Stimulated activated effector memory CD8-positive, alpha-beta T cell treated with anti-CD3 and anti-CD28 coated beads, Interleukin-12 subunit alpha, Interleukin-12 subunit beta, amount 100 ng/mL, for 72 hours (primary cell): ENCODE measurements around the gene SUSD4.

Source experiments
- ATAC-seq: fragments of 150-1000 bp; cut with Tn5 transposase; 2 replicates; pipeline ENCODE4 v1.10.0; 2021
- DNase-seq, 2 donors: peaks; one replicate each; pipeline ENCODE4 v3.0.0; 2021 to 2022; ENCODE audit warnings: low spot score in 2 of 2
- H3K27ac Mint-ChIP-seq: one replicate; pipeline ENCODE4 v1.8.0; 2022; ENCODE audit warnings: mild to moderate bottlenecking, mixed read lengths
- H3K36me3 Mint-ChIP-seq: one replicate; pipeline ENCODE4 v1.8.0; 2022; ENCODE audit warnings: mild to moderate bottlenecking, mixed read lengths
- H3K4me1 Mint-ChIP-seq: one replicate; pipeline ENCODE4 v1.8.0; 2022; ENCODE audit warnings: mixed read lengths
- H3K4me3 Mint-ChIP-seq: one replicate; pipeline ENCODE4 v1.8.0; 2022; ENCODE audit warnings: mild to moderate bottlenecking, mixed read lengths
- H3K9me3 Mint-ChIP-seq: one replicate; pipeline ENCODE4 v1.8.0; 2022; ENCODE audit warnings: mixed read lengths

Gene SUSD4

GRCh38 chr1:223246476-223247112 is 117.4 kb downstream of the SUSD4 start:
- H3K9me3 Mint-ChIP-seq, result no peaks in the 10 kb centered on the region
- ATAC-seq (no peak), DNase-seq (no peak)
- H3K4me1 Mint-ChIP-seq, result peaks cover 35% of the 10 kb centered on the region
- H3K4me3 Mint-ChIP-seq, result no peak overlapping the region
- H3K27ac Mint-ChIP-seq, result no peak overlapping the region
- no peaks in the 10 kb centered on the region for H3K36me3 Mint-ChIP-seq

DNA sequence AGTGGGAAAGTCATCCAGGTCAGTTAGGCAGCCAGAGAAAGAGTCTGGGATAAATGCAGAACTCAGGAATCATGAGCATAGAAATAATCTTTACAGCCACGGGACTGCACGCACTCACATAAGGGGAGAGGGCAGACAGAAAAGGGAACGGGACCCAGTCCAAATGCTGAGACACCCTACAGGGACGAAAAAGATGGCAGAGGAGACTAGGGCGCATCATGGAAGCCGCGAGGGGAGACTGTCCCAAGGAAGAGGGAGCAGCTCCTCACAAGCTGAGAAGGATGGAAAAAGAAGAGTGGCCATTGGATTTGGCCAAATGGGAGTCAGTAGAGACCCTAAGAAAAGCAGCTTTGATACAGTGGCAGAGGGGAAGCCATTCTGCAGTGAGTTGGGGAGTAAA is 118.0 kb downstream of the SUSD4 start:
- Mint-ChIP-seq H3K36me3 (no peaks in the 10 kb centered on the region), H3K4me1 (peaks cover 35% of the 10 kb centered on the region), H3K4me3 (no peak overlapping the region), H3K27ac (no peak overlapping the region), H3K9me3 (no peaks in the 10 kb centered on the region)
- ATAC-seq, result no peak
- no peak for DNase-seq

GRCh38 chr1:223245411-223245810 is 118.6 kb downstream of the SUSD4 start:
- Mint-ChIP-seq H3K4me3 (no peak overlapping the region), H3K27ac (no peak overlapping the region), H3K9me3 (no peaks in the 10 kb centered on the region), H3K4me1 (peaks cover 35% of the 10 kb centered on the region), H3K36me3 (no peaks in the 10 kb centered on the region)
- ATAC-seq (no peak), DNase-seq (no peak)

DNA sequence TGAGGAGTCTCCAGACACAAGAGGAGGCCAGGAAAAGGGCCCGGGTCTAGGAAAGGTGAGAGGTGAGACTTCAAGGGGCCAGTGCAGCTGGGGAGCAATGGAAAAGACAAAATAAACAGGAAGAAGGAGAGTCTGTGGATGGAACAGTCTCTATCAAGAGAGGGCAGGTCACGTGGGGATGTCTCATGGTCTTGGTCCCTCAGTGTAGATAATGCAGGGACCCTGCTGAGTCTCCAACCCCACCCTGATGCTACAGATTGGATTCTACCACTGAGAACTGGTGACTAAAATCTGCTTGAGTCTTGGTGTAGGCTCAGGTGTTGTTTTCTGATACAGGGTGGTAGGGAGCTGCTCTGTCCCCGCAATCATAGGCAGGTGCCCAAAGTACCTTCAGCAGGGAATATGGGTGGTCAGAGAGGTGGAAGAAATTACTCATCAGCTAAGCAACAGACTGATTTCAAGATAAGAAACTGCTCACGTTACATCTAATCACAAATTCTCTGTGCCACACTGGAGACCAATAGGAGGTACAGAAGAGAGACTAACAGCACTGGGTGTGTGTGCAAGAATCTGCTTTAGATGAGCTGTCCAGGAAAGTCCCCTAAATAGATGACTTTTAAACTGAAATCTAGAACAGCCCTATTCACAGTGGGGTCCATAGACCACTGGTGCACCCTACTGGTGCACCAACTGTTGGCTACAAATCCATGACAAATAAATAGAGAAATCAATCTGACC is 119.4 kb downstream of the SUSD4 start:
- H3K4me1 Mint-ChIP-seq, result peaks cover 35% of the 10 kb centered on the region
- ATAC-seq (peak; percentile 92), DNase-seq (no peak)
- no peaks in the 10 kb centered on the region for H3K9me3 Mint-ChIP-seq
- no peak overlapping the region for H3K4me3 Mint-ChIP-seq
- no peak overlapping the region for H3K27ac Mint-ChIP-seq
- no peaks in the 10 kb centered on the region for H3K36me3 Mint-ChIP-seq

DNA sequence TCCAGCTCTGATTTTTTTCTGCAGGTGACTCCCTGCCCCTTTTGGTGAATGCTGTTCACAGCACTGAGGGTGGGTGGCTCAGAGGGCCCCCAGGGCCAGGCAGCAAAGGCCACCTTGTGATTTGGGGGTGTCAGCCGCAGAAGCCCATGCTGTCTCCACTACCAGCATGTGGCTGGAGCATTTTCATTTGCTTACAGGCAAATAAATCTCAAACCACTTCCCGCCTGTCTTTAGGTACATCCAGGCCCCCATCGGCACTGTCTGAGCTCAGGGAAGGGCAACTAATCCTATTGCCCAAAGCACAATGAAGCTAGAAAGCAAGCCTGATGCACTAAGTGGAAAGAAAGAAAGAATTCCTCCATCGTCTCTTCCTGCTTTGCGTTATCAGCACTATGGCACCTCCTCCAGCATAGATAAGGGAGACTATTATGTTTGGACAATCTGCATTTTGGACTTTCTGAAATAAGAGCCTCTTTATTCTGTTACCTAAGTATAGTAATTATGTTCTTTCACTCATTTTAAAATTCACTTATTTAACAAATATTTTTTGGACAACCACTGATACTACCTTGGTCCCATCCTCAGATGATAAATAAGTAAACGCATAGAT is 120.4 kb downstream of the SUSD4 start:
- H3K27ac Mint-ChIP-seq, result no peak overlapping the region
- ATAC-seq (no peak), DNase-seq (no peak)
- peaks cover 28% of the 10 kb centered on the region for H3K4me1 Mint-ChIP-seq
- no peaks in the 10 kb centered on the region for H3K36me3 Mint-ChIP-seq
- H3K9me3 Mint-ChIP-seq, result no peaks in the 10 kb centered on the region
- no peak overlapping the region for H3K4me3 Mint-ChIP-seq

DNA sequence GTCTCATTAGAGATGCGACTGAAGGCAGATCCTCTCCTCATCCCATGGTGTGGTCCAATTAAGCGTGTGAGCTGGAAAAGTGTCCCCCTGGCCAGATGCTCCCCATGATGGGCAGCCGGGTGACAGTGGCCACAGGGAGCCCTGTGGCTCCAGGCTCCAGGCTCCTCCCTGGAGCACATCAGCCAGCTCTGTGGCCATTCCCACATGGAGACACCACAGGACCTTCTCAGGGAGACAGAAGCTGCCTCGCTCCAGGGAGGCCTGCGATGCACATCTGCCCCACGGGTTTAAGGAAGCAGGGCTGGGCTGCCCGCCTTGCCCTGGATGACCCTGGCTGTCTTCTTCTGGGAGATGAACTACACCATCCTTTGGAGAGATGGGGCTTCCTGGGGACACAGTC is 121.0 kb downstream of the SUSD4 start:
- Mint-ChIP-seq H3K4me3 (no peak overlapping the region), H3K9me3 (peaks cover 2% of the 10 kb centered on the region), H3K27ac (no peak overlapping the region), H3K36me3 (no peaks in the 10 kb centered on the region), H3K4me1 (peaks cover 23% of the 10 kb centered on the region)
- ATAC-seq (no peak), DNase-seq (no peak)

- Mint-ChIP-seq H3K4me1 (peaks cover 23% of the 10 kb centered on the region), H3K4me3 (no peak overlapping the region), H3K9me3 (peaks cover 2% of the 10 kb centered on the region), H3K36me3 (no peaks in the 10 kb centered on the region), H3K27ac (no peak overlapping the region)
- DNase-seq (no peak), ATAC-seq (no peak)
Measured at GRCh38 chr1:223242382-223242955, 121.5 kb downstream of the SUSD4 start.

- H3K27ac Mint-ChIP-seq, result no peak overlapping the region
- no peak for ATAC-seq
- peaks cover 12% of the 10 kb centered on the region for H3K4me1 Mint-ChIP-seq
Measured at GRCh38 chr1:223240122-223240521, 123.9 kb downstream of the SUSD4 start.

DNA sequence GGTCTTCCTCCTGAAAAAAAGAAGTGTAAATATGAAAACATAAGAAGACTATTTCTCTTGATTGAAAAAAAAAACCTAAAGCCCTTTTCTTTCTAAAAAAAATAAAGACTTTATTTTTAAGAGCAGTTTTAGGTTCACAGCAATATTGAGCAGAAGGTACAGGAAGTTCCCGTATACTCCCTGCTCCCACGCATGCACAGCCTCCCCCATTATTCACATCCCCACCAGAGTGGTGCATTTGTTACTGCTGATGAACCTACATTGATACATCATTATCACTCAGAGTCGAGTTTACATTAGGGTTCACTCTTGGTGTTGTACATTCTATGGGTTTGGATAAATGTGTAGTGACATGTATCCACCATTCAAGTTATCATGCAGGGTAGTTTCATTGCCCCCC is 128.9 kb downstream of the SUSD4 start:
- ATAC-seq, result no peak
- no peak for DNase-seq
- Mint-ChIP-seq H3K4me1 (peaks cover 13% of the 10 kb centered on the region), H3K36me3 (no peaks in the 10 kb centered on the region), H3K4me3 (no peak overlapping the region), H3K9me3 (peaks cover 5% of the 10 kb centered on the region), H3K27ac (no peak overlapping the region)

More at GRCh38 chr1:223240122-223240521, 123.9 kb downstream of the SUSD4 start:
- DNase-seq, result no peak
- Mint-ChIP-seq H3K4me3 (no peak overlapping the region), H3K9me3 (peaks cover 5% of the 10 kb centered on the region), H3K36me3 (no peaks in the 10 kb centered on the region)

DNA sequence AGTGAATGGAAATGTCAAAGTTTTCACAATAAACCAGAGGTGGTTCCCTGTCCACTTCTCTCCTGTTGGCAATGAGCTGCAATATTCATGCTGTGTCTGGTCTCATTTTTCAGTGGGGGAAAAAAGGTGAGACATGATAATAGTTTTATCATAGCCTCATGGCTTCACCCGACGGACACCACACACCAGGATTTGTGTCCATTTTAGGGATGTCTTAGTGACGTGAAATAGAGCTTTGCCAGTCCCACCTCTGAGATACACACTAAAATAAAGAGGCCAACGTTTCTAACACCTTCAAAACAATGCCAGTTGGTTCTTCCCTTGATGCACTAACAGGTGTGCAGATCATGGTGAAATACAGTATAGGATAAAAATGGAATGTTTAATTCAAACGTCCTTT is 129.4 kb downstream of the SUSD4 start:
- peaks cover 5% of the 10 kb centered on the region for H3K9me3 Mint-ChIP-seq
- peaks cover 17% of the 10 kb centered on the region for H3K4me1 Mint-ChIP-seq
- no peak for DNase-seq
- no peaks in the 10 kb centered on the region for H3K36me3 Mint-ChIP-seq
- no peak overlapping the region for H3K27ac Mint-ChIP-seq
- ATAC-seq, result no peak
- H3K4me3 Mint-ChIP-seq, result no peak overlapping the region

GRCh38 chr1:223234170-223234514 is 129.8 kb downstream of the SUSD4 start:
- DNase-seq (no peak), ATAC-seq (no peak)
- Mint-ChIP-seq H3K36me3 (no peaks in the 10 kb centered on the region), H3K4me3 (no peak overlapping the region), H3K4me1 (peaks cover 17% of the 10 kb centered on the region), H3K27ac (no peak overlapping the region), H3K9me3 (peaks cover 5% of the 10 kb centered on the region)

GRCh38 chr1:223233410-223234169 is 130.4 kb downstream of the SUSD4 start:
- no peaks in the 10 kb centered on the region for H3K36me3 Mint-ChIP-seq
- peaks cover 5% of the 10 kb centered on the region for H3K9me3 Mint-ChIP-seq
- no peak overlapping the region for H3K4me3 Mint-ChIP-seq
- DNase-seq (no peak), ATAC-seq (no peak)
- no peak overlapping the region for H3K27ac Mint-ChIP-seq
- H3K4me1 Mint-ChIP-seq, result peaks cover 18% of the 10 kb centered on the region

DNA sequence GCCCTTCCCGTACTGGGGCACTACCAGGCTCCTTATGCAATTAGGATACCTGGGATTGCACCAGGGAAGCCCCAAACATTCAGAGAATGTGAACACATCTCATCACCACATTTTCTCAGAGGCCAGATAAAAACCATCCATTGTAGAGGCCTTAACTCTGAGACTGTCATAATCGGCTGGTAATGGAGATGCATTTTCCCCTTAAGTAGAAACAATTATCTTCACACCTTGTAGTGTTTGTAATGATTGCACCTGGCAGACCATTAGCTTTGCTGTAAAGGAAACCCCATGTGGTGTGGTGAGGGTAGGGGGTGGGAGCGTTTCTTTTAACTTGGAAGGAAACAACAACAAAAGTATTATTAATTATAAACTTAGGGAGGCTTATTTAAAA is 131.0 kb downstream of the SUSD4 start:
- Mint-ChIP-seq H3K9me3 (peaks cover 3% of the 10 kb centered on the region), H3K4me1 (peaks cover 24% of the 10 kb centered on the region), H3K4me3 (no peak overlapping the region), H3K36me3 (no peaks in the 10 kb centered on the region), H3K27ac (no peak overlapping the region)
- ATAC-seq (no peak), DNase-seq (no peak)

GRCh38 chr1:223231581-223231980 is 132.4 kb downstream of the SUSD4 start:
- Mint-ChIP-seq H3K36me3 (no peaks in the 10 kb centered on the region), H3K27ac (no peak overlapping the region), H3K9me3 (no peaks in the 10 kb centered on the region), H3K4me1 (peaks cover 32% of the 10 kb centered on the region), H3K4me3 (no peak overlapping the region)
- ATAC-seq (no peak), DNase-seq (no peak)

DNA sequence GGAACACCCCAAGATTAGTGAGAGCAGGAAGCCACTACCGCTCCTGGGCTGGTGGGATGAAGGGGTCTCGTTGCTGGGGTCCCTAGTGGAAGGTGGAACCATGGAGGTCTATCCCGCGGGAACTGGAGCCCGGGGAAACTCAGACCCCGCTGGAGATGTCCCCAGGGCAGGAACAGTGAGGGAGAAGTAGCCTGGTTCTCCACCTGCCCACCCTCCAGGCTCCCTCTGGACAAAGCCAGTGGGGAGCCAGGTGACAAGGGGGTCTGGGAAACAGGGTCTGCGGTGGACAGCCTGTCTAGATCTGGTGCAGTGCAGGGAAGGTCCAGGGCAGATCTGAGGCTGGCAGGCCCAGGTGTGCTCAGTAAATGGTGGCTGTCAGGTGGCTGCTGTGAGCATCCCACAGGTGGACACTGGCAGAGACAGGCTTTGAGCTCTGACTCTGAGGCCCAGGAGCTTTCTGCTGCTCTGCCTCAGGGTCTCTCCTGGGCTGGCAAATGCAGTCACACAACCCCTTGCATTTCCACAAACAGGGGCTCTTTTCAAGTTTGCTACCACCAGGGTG is 132.9 kb downstream of the SUSD4 start:
- Mint-ChIP-seq H3K9me3 (no peaks in the 10 kb centered on the region), H3K4me1 (peaks cover 32% of the 10 kb centered on the region), H3K36me3 (no peaks in the 10 kb centered on the region), H3K4me3 (no peak overlapping the region), H3K27ac (no peak overlapping the region)
- DNase-seq (no peak), ATAC-seq (no peak)
